ENCODE data around the gene ATN1. TPM values are rescaled to one million over a fixed set of nuclear protein-coding genes. Genes with fewer than 3 reads are reported as not detected.
A peak's percentile ranks its signal among the peaks of the same experiment; 100 is the strongest.

The ATN1 gene
- total and polyA plus RNA-seq, 2 of the 8 experiments (the other 6 are each of a cell fraction or from before 2014, with no cell fraction given) = 20.6 to 73.4 TPM

DNA sequence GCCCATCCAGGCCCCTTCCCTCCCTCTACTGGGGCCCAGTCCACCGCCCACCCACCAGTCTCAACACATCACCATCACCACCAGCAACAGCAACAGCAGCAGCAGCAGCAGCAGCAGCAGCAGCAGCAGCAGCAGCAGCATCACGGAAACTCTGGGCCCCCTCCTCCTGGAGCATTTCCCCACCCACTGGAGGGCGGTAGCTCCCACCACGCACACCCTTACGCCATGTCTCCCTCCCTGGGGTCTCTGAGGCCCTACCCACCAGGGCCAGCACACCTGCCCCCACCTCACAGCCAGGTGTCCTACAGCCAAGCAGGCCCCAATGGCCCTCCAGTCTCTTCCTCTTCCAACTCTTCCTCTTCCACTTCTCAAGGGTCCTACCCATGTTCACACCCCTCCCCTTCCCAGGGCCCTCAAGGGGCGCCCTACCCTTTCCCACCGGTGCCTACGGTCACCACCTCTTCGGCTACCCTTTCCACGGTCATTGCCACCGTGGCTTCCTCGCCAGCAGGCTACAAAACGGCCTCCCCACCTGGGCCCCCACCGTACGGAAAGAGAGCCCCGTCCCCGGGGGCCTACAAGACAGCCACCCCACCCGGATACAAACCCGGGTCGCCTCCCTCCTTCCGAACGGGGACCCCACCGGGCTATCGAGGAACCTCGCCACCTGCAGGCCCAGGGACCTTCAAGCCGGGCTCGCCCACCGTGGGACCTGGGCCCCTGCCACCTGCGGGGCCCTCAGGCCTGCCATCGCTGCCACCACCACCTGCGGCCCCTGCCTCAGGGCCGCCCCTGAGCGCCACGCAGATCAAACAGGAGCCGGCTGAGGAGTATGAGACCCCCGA is 9.1 kb downstream of the ATN1 start:
- WGBS, 2 experiments (ENCODE audit: extremely low coverage in 1 of 2, insufficient coverage in 1 of 2, insufficient read length in 1 of 2, insufficient replicate concordance in 2 of 2, low coverage in 1 of 2, low lambda C conversion rate in 2 of 2, missing lambda C conversion rate in 1 of 2) = 45% methylated on average over 27 of the region's 36 CpGs; no CpG with 5 or more reads in 1 of the 2 experiments
- no peak overlapping the region for H3K23ac ChIP-seq (ENCODE audit: insufficient read length)
- no peaks in the 10 kb centered on the region for H3K27me3 ChIP-seq (replicated peaks in 1 of 4; ENCODE audit: control insufficient read depth in 3 of 4, extremely low read depth in 1 of 4, insufficient read depth in 3 of 4, low read length in 3 of 4)
- ChIA-PET CTCF (ENCODE audit: partially characterized antibody) (interaction anchor here (1.1 to 20.2 kb wide), 11 partner anchors 9 to 384 kb away, joined by 3 to 253 read pairs (median 5); partner anchors contain the start of genes ATN1, SPSB2 and TPI1), POLR2A (ENCODE audit: partially characterized antibody) (interaction anchor here (0.6 to 44.0 kb wide), 14 partner anchors 5 to 324 kb away, joined by 3 to 1596 read pairs (median 4); partner anchors contain the start of genes ATN1, C12orf57, CDCA3 and EMG1)
- no peak overlapping the region for H2AK5ac ChIP-seq (ENCODE audit: low read depth, low read length)
- no peak overlapping the region for H2BK120ac ChIP-seq (replicated peaks; ENCODE audit: low read depth, low read length)
- H4K5ac ChIP-seq (ENCODE audit: insufficient read length, low read depth, low read length) = no peak overlapping the region
- H3K4me2 ChIP-seq (ENCODE audit: insufficient read depth in 1 of 2, low read depth in 2 of 2, low read length in 2 of 2) = peak overlapping the region; percentile 46 to 71
- peaks cover 0 to 12% of the 10 kb centered on the region in 2 experiments; a peak in 2 of 4 replicates for H3K79me2 ChIP-seq (ENCODE audit: control insufficient read depth in 1 of 2, insufficient read depth in 2 of 2, low read length in 2 of 2)
- no peak overlapping the region for H3K4ac ChIP-seq (replicated peaks; ENCODE audit: insufficient read length, low read depth, low read length)
- peak overlapping the region; percentile 79 for H2BK5ac ChIP-seq (ENCODE audit: low read depth, low read length)
- H4K20me1 ChIP-seq (replicated peaks in 1 of 2; ENCODE audit: control insufficient read depth in 1 of 2, insufficient read depth in 2 of 2, low read length in 2 of 2) = peaks cover 15% of the 10 kb centered on the region in 2 experiments
- DNase-seq (ENCODE audit: low read depth in 1 of 2, low spot score in 2 of 2) = peak in 1 of 2 experiments; percentile 71
- no peak overlapping the region for H2BK20ac ChIP-seq (ENCODE audit: low read length)
- H3K4me3 ChIP-seq (ENCODE audit: extremely low read depth in 1 of 4, insufficient read depth in 2 of 4, low read depth in 3 of 4, low read length in 4 of 4) = peak overlapping the region; percentile 42 to 69 (median 58)
- H3K18ac ChIP-seq (ENCODE audit: extremely low read depth, low read length) = peak overlapping the region; percentile 71; the same call in 1 of the 2 replicates
- H4K91ac ChIP-seq (replicated peaks; ENCODE audit: insufficient read length, low read length) = no peak overlapping the region
- no peak overlapping the region for H3K27ac ChIP-seq (ENCODE audit: low read depth, low read length)
- no peak overlapping the region for H3K14ac ChIP-seq (ENCODE audit: insufficient read length)
- peaks cover 0 to 13% (median 5%) of the 10 kb centered on the region in 4 experiments; a peak in 5 of 7 replicates for H3K4me1 ChIP-seq (replicated peaks in 1 of 4; ENCODE audit: control insufficient read depth in 3 of 4, insufficient read depth in 4 of 4, low read length in 3 of 4)
- TF ChIP-seq KDM1A (IDR thresholded peaks at IDR 0.05; ENCODE audit: borderline replicate concordance, low read length) (no peak), RBBP5 (IDR thresholded peaks at IDR 0.05; ENCODE audit: borderline replicate concordance, low read depth, low read length) (no peak), POLR2AphosphoS5 (IDR thresholded peaks at IDR 0.05; ENCODE audit: low read depth, low read length) (0 out of 2 replicates have a peak, but pooled peaks have one; percentile 27)
- TF ChIP-seq, protein P1, sequence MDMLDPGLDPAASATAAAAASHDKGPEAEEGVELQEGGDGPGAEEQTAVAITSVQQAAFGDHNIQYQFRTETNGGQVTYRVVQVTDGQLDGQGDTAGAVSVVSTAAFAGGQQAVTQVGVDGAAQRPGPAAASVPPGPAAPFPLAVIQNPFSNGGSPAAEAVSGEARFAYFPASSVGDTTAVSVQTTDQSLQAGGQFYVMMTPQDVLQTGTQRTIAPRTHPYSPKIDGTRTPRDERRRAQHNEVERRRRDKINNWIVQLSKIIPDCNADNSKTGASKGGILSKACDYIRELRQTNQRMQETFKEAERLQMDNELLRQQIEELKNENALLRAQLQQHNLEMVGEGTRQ (IDR thresholded peaks at IDR 0.05; ENCODE audit: low read length) = 0 out of 2 replicates have a peak, but pooled peaks have one; percentile 9
- TF ChIP-seq, protein P2, sequence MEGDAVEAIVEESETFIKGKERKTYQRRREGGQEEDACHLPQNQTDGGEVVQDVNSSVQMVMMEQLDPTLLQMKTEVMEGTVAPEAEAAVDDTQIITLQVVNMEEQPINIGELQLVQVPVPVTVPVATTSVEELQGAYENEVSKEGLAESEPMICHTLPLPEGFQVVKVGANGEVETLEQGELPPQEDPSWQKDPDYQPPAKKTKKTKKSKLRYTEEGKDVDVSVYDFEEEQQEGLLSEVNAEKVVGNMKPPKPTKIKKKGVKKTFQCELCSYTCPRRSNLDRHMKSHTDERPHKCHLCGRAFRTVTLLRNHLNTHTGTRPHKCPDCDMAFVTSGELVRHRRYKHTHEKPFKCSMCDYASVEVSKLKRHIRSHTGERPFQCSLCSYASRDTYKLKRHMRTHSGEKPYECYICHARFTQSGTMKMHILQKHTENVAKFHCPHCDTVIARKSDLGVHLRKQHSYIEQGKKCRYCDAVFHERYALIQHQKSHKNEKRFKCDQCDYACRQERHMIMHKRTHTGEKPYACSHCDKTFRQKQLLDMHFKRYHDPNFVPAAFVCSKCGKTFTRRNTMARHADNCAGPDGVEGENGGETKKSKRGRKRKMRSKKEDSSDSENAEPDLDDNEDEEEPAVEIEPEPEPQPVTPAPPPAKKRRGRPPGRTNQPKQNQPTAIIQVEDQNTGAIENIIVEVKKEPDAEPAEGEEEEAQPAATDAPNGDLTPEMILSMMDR (IDR thresholded peaks at IDR 0.05; ENCODE audit: control extremely low read depth in 1 of 3, insufficient read depth in 1 of 3, low read depth in 1 of 3, low read length in 3 of 3) = peak in 1 of 3 experiments; percentile 5; a peak in 1 of 4 replicates
- H4K8ac ChIP-seq (ENCODE audit: extremely low read depth, insufficient read depth, low read length) = peak overlapping the region; percentile 39
- no peaks in the 10 kb centered on the region for H3K9me3 ChIP-seq (ENCODE audit: insufficient read depth in 2 of 2, low read depth in 1 of 2, low read length in 1 of 2)
- no peak overlapping the region for H2BK12ac ChIP-seq (ENCODE audit: low read depth, low read length)
- H2BK15ac ChIP-seq (ENCODE audit: low read length) = no peak overlapping the region
- peak overlapping the region in 2 of 4 experiments; percentile 93 to 95; a peak in 2 of 7 replicates for H3K9ac ChIP-seq (replicated peaks in 1 of 4; ENCODE audit: extremely low read depth in 1 of 4, low read depth in 3 of 4, low read length in 3 of 4)
- no peak overlapping the region for H2AFZ ChIP-seq (ENCODE audit: low read length)
- no peak for FAIRE-seq
- peaks cover 14 to 49% (median 31%) of the 10 kb centered on the region in 4 experiments for H3K36me3 ChIP-seq (ENCODE audit: control insufficient read depth in 2 of 4, insufficient read depth in 4 of 4, low read length in 3 of 4)
- H3K23me2 ChIP-seq (ENCODE audit: low read depth, low read length) = peaks cover 4% of the 10 kb centered on the region; the same call in 1 of the 2 replicates
- H3K56ac ChIP-seq (replicated peaks; ENCODE audit: insufficient read length, low read depth, low read length) = peak overlapping the region; percentile 9
- H3K79me1 ChIP-seq (ENCODE audit: low read depth, low read length) = peaks cover 12% of the 10 kb centered on the region

Data from H1 (cell line).